K562 (cell line): ENCODE data around the gene PLXNA2. TPM values are rescaled to one million over a fixed set of nuclear protein-coding genes. Genes with fewer than 3 reads are reported as not detected.

Experiments used
- CGGBP1 ChIP-seq: fragments of 250-450 bp; sonication (Bioruptor Pico); IDR thresholded peaks from 2 replicates; pipeline ENCODE4 v1.9.0; 2021; ENCODE audit warnings: mild to moderate bottlenecking
- CHD4 ChIP-seq: fragments of 200-600 bp; sonication (generic); IDR thresholded peaks from 3 replicates; pipeline ENCODE4 v1.6.1; 2012; ENCODE audit warnings: low read depth, mild to moderate bottlenecking, mixed read lengths, low read length, inconsistent platforms; ENCODE audit not compliant: insufficient read depth, insufficient replicate concordance, poor library complexity, severe bottlenecking
- DACH1 ChIP-seq: fragments of 450-650 bp; IDR thresholded peaks from 2 replicates; pipeline ENCODE4 v1.6.1; 2018; ENCODE audit not compliant: partially characterized antibody
- GTF2B ChIP-seq: IDR thresholded peaks from 2 replicates; pipeline ENCODE4 v1.6.1; 2011; ENCODE audit not compliant: insufficient read length; ENCODE audit errors: extremely low read depth
- MAFF ChIP-seq: IDR thresholded peaks from 2 replicates; pipeline ENCODE4 v1.6.1; 2012; ENCODE audit warnings: low read length, improper control_type of control experiment
- MAFG ChIP-seq: fragments of 450-650 bp; conservative IDR thresholded peaks from 2 replicates; pipeline ENCODE4 v1.6.1; 2016; ENCODE audit warnings: missing genetic modification characterization, missing compliant biosample characterization
- PHF8 ChIP-seq: fragments of 200-600 bp; sonication (generic); IDR thresholded peaks from 2 replicates; pipeline ENCODE4 v1.6.1; 2012; ENCODE audit warnings: mixed run types, mild to moderate bottlenecking, inconsistent platforms, low read length, moderate library complexity, borderline replicate concordance
- TAF15 ChIP-seq: fragments of 200-400 bp; formaldehyde crosslinking; IDR thresholded peaks from 2 replicates; pipeline ENCODE4 v1.6.1; 2017; ENCODE audit warnings: mild to moderate bottlenecking, low read depth, low read length, moderate library complexity
- ZFP91 ChIP-seq: sonication (generic); formaldehyde crosslinking; IDR thresholded peaks from 2 replicates; pipeline ENCODE4 v1.8.0; 2022; ENCODE audit warnings: mild to moderate bottlenecking, missing genetic modification reagents
- ZNF121 ChIP-seq: sonication (generic); formaldehyde crosslinking; conservative IDR thresholded peaks from 2 replicates; pipeline ENCODE4 v1.8.0; 2022; ENCODE audit warnings: missing genetic modification reagents
- ZNF318 ChIP-seq, 2 experiments: fragments of 450-650 bp; IDR thresholded peaks; 2 replicates each; pipeline ENCODE4 v1.6.1; 2016; ENCODE audit warnings: mild to moderate bottlenecking in 2 of 2, borderline replicate concordance in 1 of 2, low read depth in 1 of 2, moderate library complexity in 1 of 2
- ZNF445 ChIP-seq: fragments of 250-450 bp; sonication (Bioruptor Pico); IDR thresholded peaks from 2 replicates; pipeline ENCODE4 v1.4.0; 2020; ENCODE audit warnings: low read depth, mild to moderate bottlenecking, moderate library complexity
- ZZZ3 ChIP-seq: fragments of 450-650 bp; IDR thresholded peaks from 2 replicates; pipeline ENCODE4 v1.6.1; 2016; ENCODE audit warnings: antibody characterized with exemption, mild to moderate bottlenecking, moderate library complexity
- polyA plus RNA-seq, 8 experiments: library from polyadenylated mRNA; depleted of rRNA in 4 of 8; stranded (reverse) in 5 of 8; unstranded in 3 of 8; fragments of >200 nt; fragmentation: Nextera tagmentation in 2 of 8; fragmentation: Illumina TruSeq in 1 of 8; extraction: Ambion mirVana in 2 of 8; extraction: Trizol in 1 of 8; gene quantifications; 2 replicates each; pipeline versions ENCODE4 v1.2.1 to v1.2.3, GENCODE V29; 2011 to 2014; ENCODE audit warnings: inconsistent platforms in 1 of 8, missing spikeins in 1 of 8
- total RNA-seq, 7 experiments: library from RNA; depleted of rRNA in 6 of 7; stranded (reverse); fragments of >200 nt in 6 of 7; fragmentation: Illumina TruSeq in 2 of 7; extraction: Trizol in 2 of 7; gene quantifications; 2 replicates each; pipeline versions ENCODE4 v1.2.1 to v1.2.3, GENCODE V29; 2011 to 2021; ENCODE audit warnings: low replicate concordance in 1 of 7

PLXNA2 gene
- total and polyA plus RNA-seq, 9 of the 15 experiments (the other 6 are each of a cell fraction or from before 2014, with no cell fraction given): 0.01 to 1.3 (median 0.32) TPM

- TF ChIP-seq PHF8 (no peak; the same call in 1 of the 2 replicates), TAF15 (no peak), ZNF121 (CRISPR knock-in tag) (no peak), CHD4 (no peak), ZFP91 (no peak), GTF2B (no peak), CGGBP1 (CRISPR knock-in tag) (no peak), MAFG (tag) (peak; percentile 80), ZNF445 (no peak), ZNF318 (IDR thresholded peaks at IDR 0.05; ENCODE audit: borderline replicate concordance in 1 of 2, low read depth in 1 of 2) (no peak), ZZZ3 (no peak), DACH1 (no peak), MAFF (peak; percentile 50; the same call in 1 of the 2 replicates)
These were observed 8.0 kb downstream of the PLXNA2 start (continued) for GRCh38 chr1:208235982-208236761.
